ENCODE measurements around the gene ANGEL1.
A peak's percentile ranks its signal among the peaks of the same experiment; 100 is the strongest.

ANGEL1 gene

DNA sequence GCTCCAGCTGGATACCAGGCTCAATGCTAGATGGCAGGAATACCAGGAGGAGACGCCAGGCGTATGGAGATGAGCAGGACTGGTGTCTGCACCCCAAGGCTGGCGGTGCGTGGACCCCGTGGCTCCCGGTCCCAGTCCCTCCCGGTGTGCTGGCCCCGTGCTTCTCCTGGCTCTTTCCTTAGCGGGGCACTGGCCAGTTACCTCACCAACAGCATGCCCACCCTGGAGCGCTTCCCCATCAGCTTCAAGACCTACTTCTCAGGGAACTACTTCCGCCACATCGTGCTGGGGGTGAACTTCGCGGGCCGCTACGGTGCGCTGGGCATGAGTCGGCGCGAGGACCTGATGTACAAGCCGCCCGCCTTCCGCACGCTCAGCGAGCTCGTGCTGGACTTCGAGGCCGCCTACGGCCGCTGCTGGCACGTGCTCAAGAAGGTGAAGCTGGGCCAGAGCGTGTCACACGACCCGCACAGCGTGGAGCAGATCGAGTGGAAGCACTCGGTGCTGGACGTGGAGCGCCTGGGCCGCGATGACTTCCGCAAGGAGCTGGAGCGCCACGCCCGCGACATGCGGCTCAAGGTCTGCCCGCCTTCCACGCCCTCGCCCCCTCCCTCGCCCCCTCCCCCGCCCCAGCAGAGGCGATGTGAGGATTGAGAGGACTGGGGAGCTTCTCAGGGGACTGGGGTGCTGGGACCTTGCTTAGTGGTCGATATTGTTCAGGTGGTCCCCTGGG is 36.8 kb downstream of the ANGEL1 start:
- H2AFZ ChIP-seq (ENCODE audit: insufficient read depth, low read length, poor library complexity), result no peak overlapping the region
- peak overlapping the region; percentile 46 for H2AK5ac ChIP-seq (ENCODE audit: low read length)
- no peak overlapping the region for H3K23ac ChIP-seq (ENCODE audit: low read length)
- no peak for DNase-seq
- H3K4me2 ChIP-seq (ENCODE audit: low read length), result no peak overlapping the region
- no peak overlapping the region for H3K4ac ChIP-seq (ENCODE audit: low read depth, low read length)
- H3K14ac ChIP-seq (ENCODE audit: low read length), result no peak overlapping the region
- H4K91ac ChIP-seq (ENCODE audit: low read depth, low read length), result no peak overlapping the region
- H3K9ac ChIP-seq (ENCODE audit: low read length), result no peak overlapping the region
- H3K36me3 ChIP-seq (ENCODE audit: control insufficient read depth in 1 of 2, insufficient read depth in 2 of 2, low read length in 2 of 2), result no peaks in the 10 kb centered on the region
- H3K79me1 ChIP-seq (ENCODE audit: low read length), result peaks cover 13% of the 10 kb centered on the region
- no peaks in the 10 kb centered on the region for H3K27me3 ChIP-seq (ENCODE audit: insufficient read depth, low read length)
- H3K27ac ChIP-seq (ENCODE audit: low read depth, low read length), result no peak overlapping the region
- no peak overlapping the region for H3K4me3 ChIP-seq (ENCODE audit: low read depth, low read length)
- H2BK5ac ChIP-seq (ENCODE audit: low read depth, low read length, poor library complexity), result no peak overlapping the region
- no peak overlapping the region for H2BK120ac ChIP-seq (ENCODE audit: insufficient read depth, low read length, poor library complexity)
- peak overlapping the region; percentile 15 for H2BK12ac ChIP-seq (ENCODE audit: low read length)
- no peak overlapping the region for H3K18ac ChIP-seq (ENCODE audit: low read length)
- H3K9me3 ChIP-seq (ENCODE audit: insufficient read depth, low read depth, low read length), result no peaks in the 10 kb centered on the region
- no CpG with 5 or more reads among the region's 54 CpGs for WGBS (ENCODE audit: extremely low coverage, insufficient coverage, insufficient read length)
- H4K12ac ChIP-seq (ENCODE audit: low read depth, low read length), result peak overlapping the region; percentile 27
- peaks cover 18 to 20% of the 10 kb centered on the region in 2 experiments for H3K4me1 ChIP-seq (ENCODE audit: control insufficient read depth in 1 of 2, insufficient read depth in 2 of 2, low read length in 2 of 2)
- H4K8ac ChIP-seq (ENCODE audit: low read depth, low read length), result no peak overlapping the region
- no peaks in the 10 kb centered on the region for H3K79me2 ChIP-seq (ENCODE audit: control insufficient read depth, insufficient read depth, low read length, poor library complexity)

- Histone ChIP-seq H2BK12ac (ENCODE audit: low read length) (no peak overlapping the region), H3K14ac (ENCODE audit: low read length) (no peak overlapping the region), H4K12ac (ENCODE audit: low read depth, low read length) (no peak overlapping the region), H2BK120ac (ENCODE audit: insufficient read depth, low read length, poor library complexity) (no peak overlapping the region), H3K9ac (ENCODE audit: low read length) (no peak overlapping the region), H3K4me2 (ENCODE audit: low read length) (no peak overlapping the region), H3K9me3 (ENCODE audit: insufficient read depth, low read depth, low read length) (no peaks in the 10 kb centered on the region), H3K4me1 (ENCODE audit: control insufficient read depth in 1 of 2, insufficient read depth in 2 of 2, low read length in 2 of 2) (peaks cover 18 to 24% of the 10 kb centered on the region in 2 experiments), H3K27me3 (ENCODE audit: insufficient read depth, low read length) (no peaks in the 10 kb centered on the region), H3K18ac (ENCODE audit: low read length) (no peak overlapping the region), H3K36me3 (ENCODE audit: control insufficient read depth in 1 of 2, insufficient read depth in 2 of 2, low read length in 2 of 2) (no peaks in the 10 kb centered on the region), H3K79me2 (ENCODE audit: control insufficient read depth, insufficient read depth, low read length, poor library complexity) (no peaks in the 10 kb centered on the region), H2AK5ac (ENCODE audit: low read length) (no peak overlapping the region), H3K79me1 (ENCODE audit: low read length) (peaks cover 13% of the 10 kb centered on the region), H2BK5ac (ENCODE audit: low read depth, low read length, poor library complexity) (no peak overlapping the region), H3K23ac (ENCODE audit: low read length) (no peak overlapping the region), H2AFZ (ENCODE audit: insufficient read depth, low read length, poor library complexity) (no peak overlapping the region), H3K4ac (ENCODE audit: low read depth, low read length) (no peak overlapping the region), H4K8ac (ENCODE audit: low read depth, low read length) (no peak overlapping the region), H3K27ac (ENCODE audit: low read depth, low read length) (no peak overlapping the region), H4K91ac (ENCODE audit: low read depth, low read length) (no peak overlapping the region), H3K4me3 (ENCODE audit: low read depth, low read length) (peak overlapping the region; percentile 10)
- DNase-seq, result no peak
- WGBS (ENCODE audit: extremely low coverage, insufficient coverage, insufficient read length), result no CpG with 5 or more reads among the region's 22 CpGs
Measured at GRCh38 chr14:76774821-76775694, 37.6 kb downstream of the ANGEL1 start.

DNA sequence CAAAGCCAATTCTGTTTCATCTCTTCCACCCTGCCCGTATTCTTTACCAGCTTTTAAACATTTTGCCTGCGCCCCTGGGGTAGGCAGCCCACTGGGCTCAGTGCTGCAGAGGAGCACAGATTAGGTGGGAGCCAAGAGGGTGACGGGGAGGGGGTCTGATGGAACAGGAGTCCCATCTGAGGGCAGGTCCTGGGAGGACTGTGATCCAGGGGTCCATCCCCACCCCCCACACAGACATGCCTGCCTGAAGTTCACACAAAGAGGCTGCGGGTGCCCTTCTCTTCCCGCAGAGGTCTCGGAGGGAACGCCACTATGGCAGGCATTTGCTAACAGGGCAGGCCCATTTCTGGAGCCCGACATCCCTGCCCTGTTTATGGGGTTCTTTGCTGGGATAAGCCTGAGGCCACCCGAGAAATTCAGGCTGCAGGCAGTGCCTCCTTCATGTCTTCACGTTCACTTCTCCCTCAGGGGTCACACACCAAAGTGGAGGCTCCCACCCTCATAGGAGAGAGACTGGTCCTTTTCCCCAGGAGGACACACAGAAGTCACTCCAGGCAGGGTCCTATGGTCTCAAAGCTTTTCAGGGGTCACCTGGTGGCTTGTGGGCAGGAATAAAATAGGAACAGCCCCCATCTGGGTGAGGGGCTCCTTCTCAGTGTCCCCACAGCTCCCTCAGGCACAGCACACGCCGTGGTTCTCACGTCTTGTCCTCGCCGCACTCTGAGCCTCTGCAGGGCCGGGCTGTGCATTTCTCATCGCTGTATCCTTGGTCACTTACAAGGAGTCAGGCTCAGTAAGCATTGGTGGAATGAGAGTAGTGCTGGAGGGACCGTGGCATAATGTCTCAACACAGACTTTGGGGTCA is 38.5 kb downstream of the ANGEL1 start:
- Histone ChIP-seq H3K14ac (ENCODE audit: low read length) (peak overlapping the region; percentile 1), H3K18ac (ENCODE audit: low read length) (no peak overlapping the region), H4K12ac (ENCODE audit: low read depth, low read length) (no peak overlapping the region), H3K4ac (ENCODE audit: low read depth, low read length) (no peak overlapping the region), H4K91ac (ENCODE audit: low read depth, low read length) (peak overlapping the region; percentile 81), H2BK12ac (ENCODE audit: low read length) (peak overlapping the region; percentile 34), H3K79me2 (ENCODE audit: control insufficient read depth, insufficient read depth, low read length, poor library complexity) (no peaks in the 10 kb centered on the region), H3K9me3 (ENCODE audit: insufficient read depth, low read depth, low read length) (no peaks in the 10 kb centered on the region), H3K4me3 (ENCODE audit: low read depth, low read length) (no peak overlapping the region), H2AFZ (ENCODE audit: insufficient read depth, low read length, poor library complexity) (no peak overlapping the region), H3K9ac (ENCODE audit: low read length) (no peak overlapping the region), H3K23ac (ENCODE audit: low read length) (no peak overlapping the region), H3K4me2 (ENCODE audit: low read length) (no peak overlapping the region), H2BK120ac (ENCODE audit: insufficient read depth, low read length, poor library complexity) (peak overlapping the region; percentile 27), H2BK5ac (ENCODE audit: low read depth, low read length, poor library complexity) (peak overlapping the region; percentile 22), H3K27me3 (ENCODE audit: insufficient read depth, low read length) (no peaks in the 10 kb centered on the region), H3K79me1 (ENCODE audit: low read length) (peaks cover 13% of the 10 kb centered on the region), H3K27ac (ENCODE audit: low read depth, low read length) (peak overlapping the region; percentile 19), H2AK5ac (ENCODE audit: low read length) (peak overlapping the region; percentile 52), H4K8ac (ENCODE audit: low read depth, low read length) (no peak overlapping the region), H3K4me1 (ENCODE audit: control insufficient read depth in 1 of 2, insufficient read depth in 2 of 2, low read length in 2 of 2) (peaks cover 18 to 24% of the 10 kb centered on the region in 2 experiments), H3K36me3 (ENCODE audit: control insufficient read depth in 1 of 2, insufficient read depth in 2 of 2, low read length in 2 of 2) (no peaks in the 10 kb centered on the region)
- no CpG with 5 or more reads among the region's 18 CpGs for WGBS (ENCODE audit: extremely low coverage, insufficient coverage, insufficient read length)
- DNase-seq, result peak in 1 of 2 donors; percentile 23

Measured in trophoblast cell (in vitro differentiated cells and primary cell).